HG03045 (cell line): ENCODE measurements around the gene BBLN.

Experiments used
- ATAC-seq: cut with Tn5 transposase; IDR thresholded peaks from one replicate; pipeline ENCODE4 v1.9.1; 2021; ENCODE audit warnings: mild to moderate bottlenecking, moderate library complexity; ENCODE audit not compliant: unreplicated experiment

Gene BBLN

GRCh38 chr9:128211186-128211980, 51.3 kb downstream of the BBLN start:
- no peak for ATAC-seq

- no peak for ATAC-seq
These were observed 51.9 kb downstream of the BBLN start for GRCh38 chr9:128211981-128212281.
